UCSD-AML1 (cell line): ENCODE data around the gene MRPS6.

Source experiments
- DNase-seq: peaks from one replicate; lab custom pipeline; 2025; ENCODE audit not compliant: unreplicated experiment; lab: John Stamatoyannopoulos, UW

MRPS6 gene

GRCh38 chr21:34130716-34130985 lies 57.3 kb downstream of the MRPS6 start:
- DNase-seq, result no peak

- DNase-seq, result no peak
Measured at GRCh38 chr21:34131586-34131985, 58.2 kb downstream of the MRPS6 start.

- DNase-seq, result no peak
Measured at GRCh38 chr21:34132202-34132601, 58.8 kb downstream of the MRPS6 start.

GRCh38 chr21:34132926-34133325 lies 59.5 kb downstream of the MRPS6 start:
- DNase-seq, result no peak

GRCh38 chr21:34133392-34133791 lies 60.0 kb downstream of the MRPS6 start:
- DNase-seq, result no peak

- no peak for DNase-seq
Measured at GRCh38 chr21:34133802-34134201, 60.4 kb downstream of the MRPS6 start.

GRCh38 chr21:34135330-34135729 lies 62.0 kb downstream of the MRPS6 start:
- DNase-seq, result no peak

GRCh38 chr21:34141373-34141772 lies 68.0 kb downstream of the MRPS6 start:
- no peak for DNase-seq

- DNase-seq, result no peak
Measured at GRCh38 chr21:34143685-34144182, 70.4 kb downstream of the MRPS6 start.

- DNase-seq, result no peak
Measured at GRCh38 chr21:34144224-34144623, 70.8 kb downstream of the MRPS6 start.

- no peak for DNase-seq
Measured at GRCh38 chr21:34147792-34148418, 74.5 kb downstream of the MRPS6 start.

- DNase-seq, result no peak
Measured at GRCh38 chr21:34148419-34148804, 75.0 kb downstream of the MRPS6 start.

GRCh38 chr21:34148826-34149558 lies 75.6 kb downstream of the MRPS6 start:
- no peak for DNase-seq

GRCh38 chr21:34152500-34152899 lies 79.1 kb downstream of the MRPS6 start:
- no peak for DNase-seq

- no peak for DNase-seq
Measured at GRCh38 chr21:34154878-34155277, 81.5 kb downstream of the MRPS6 start.

- DNase-seq, result no peak
Measured at GRCh38 chr21:34156957-34157356, 83.6 kb downstream of the MRPS6 start.

- DNase-seq, result no peak
Measured at GRCh38 chr21:34157521-34157920, 84.1 kb downstream of the MRPS6 start.

- no peak for DNase-seq
Measured at GRCh38 chr21:34158866-34159835, 85.8 kb downstream of the MRPS6 start.

- DNase-seq, result no peak
Measured at GRCh38 chr21:34166468-34166867, 93.1 kb downstream of the MRPS6 start.

GRCh38 chr21:34170886-34171285 lies 97.5 kb downstream of the MRPS6 start:
- no peak for DNase-seq

- no peak for DNase-seq
Measured at GRCh38 chr21:34174470-34174869, 101.1 kb downstream of the MRPS6 start.

- no peak for DNase-seq
Measured at GRCh38 chr21:34176448-34176847, 103.1 kb downstream of the MRPS6 start.
